OCI-LY1 (cell line): ENCODE measurements around the gene ATXN7.

ENCODE experiments used
- EZH2 ChIP-seq: fragments of 200-600 bp; sonication (generic), shearing (Covaris generic); IDR thresholded peaks from 2 replicates; pipeline ENCODE4 v1.8.0; 2017; ENCODE audit warnings: borderline replicate concordance, mixed run types, mild to moderate bottlenecking, antibody characterized with exemption, low read length, moderate library complexity, mixed read lengths
- TF ChIP-seq, protein P1 (sequence below): fragments of 200-600 bp; sonication (generic), shearing (Covaris generic); IDR thresholded peaks from 2 replicates; pipeline ENCODE4 v1.5.1; 2017; ENCODE audit warnings: mild to moderate bottlenecking, antibody characterized with exemption, low read length, moderate library complexity, mixed read lengths

GRCh38 chr3:63880653-63881052 is 17.0 kb downstream of the ATXN7 start:
- TF ChIP-seq, protein P1, sequence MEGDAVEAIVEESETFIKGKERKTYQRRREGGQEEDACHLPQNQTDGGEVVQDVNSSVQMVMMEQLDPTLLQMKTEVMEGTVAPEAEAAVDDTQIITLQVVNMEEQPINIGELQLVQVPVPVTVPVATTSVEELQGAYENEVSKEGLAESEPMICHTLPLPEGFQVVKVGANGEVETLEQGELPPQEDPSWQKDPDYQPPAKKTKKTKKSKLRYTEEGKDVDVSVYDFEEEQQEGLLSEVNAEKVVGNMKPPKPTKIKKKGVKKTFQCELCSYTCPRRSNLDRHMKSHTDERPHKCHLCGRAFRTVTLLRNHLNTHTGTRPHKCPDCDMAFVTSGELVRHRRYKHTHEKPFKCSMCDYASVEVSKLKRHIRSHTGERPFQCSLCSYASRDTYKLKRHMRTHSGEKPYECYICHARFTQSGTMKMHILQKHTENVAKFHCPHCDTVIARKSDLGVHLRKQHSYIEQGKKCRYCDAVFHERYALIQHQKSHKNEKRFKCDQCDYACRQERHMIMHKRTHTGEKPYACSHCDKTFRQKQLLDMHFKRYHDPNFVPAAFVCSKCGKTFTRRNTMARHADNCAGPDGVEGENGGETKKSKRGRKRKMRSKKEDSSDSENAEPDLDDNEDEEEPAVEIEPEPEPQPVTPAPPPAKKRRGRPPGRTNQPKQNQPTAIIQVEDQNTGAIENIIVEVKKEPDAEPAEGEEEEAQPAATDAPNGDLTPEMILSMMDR = no peak
- TF ChIP-seq EZH2 = no peak
